ENCODE data around the gene AXL. TPM values are rescaled to one million over a fixed set of nuclear protein-coding genes. Genes with fewer than 3 reads are reported as not detected.

Gene AXL
- total and polyA plus RNA-seq, 2 of the 13 experiments (the other 11 are each of a cell fraction or from before 2014, with no cell fraction given): 0.71 to 5.9 TPM

- TF ChIP-seq GPBP1L1 (CRISPR knock-in tag; IDR thresholded peaks at IDR 0.05): no peak
- peak; percentile 97 for TF ChIP-seq ZBTB26 (CRISPR knock-in tag; IDR thresholded peaks at IDR 0.05; ENCODE audit: borderline replicate concordance)
- peak; percentile 53 for TF ChIP-seq ERF (CRISPR knock-in tag; IDR thresholded peaks at IDR 0.05)
- TF ChIP-seq SATB2 (CRISPR knock-in tag; IDR thresholded peaks at IDR 0.05): no peak
- no peak for TF ChIP-seq ZNF451 (CRISPR knock-in tag; IDR thresholded peaks at IDR 0.05)
- 0 out of 2 replicates have a peak, but pooled peaks have one; percentile 58 for TF ChIP-seq REXO4 (CRISPR knock-in tag; IDR thresholded peaks at IDR 0.05; ENCODE audit: borderline replicate concordance)
- no peak for TF ChIP-seq SIX1 (CRISPR knock-in tag; IDR thresholded peaks at IDR 0.05; ENCODE audit: borderline replicate concordance)
- TF ChIP-seq ZNF660 (CRISPR knock-in tag; IDR thresholded peaks at IDR 0.05; ENCODE audit: borderline replicate concordance, low read depth): no peak
- TF ChIP-seq, protein P1, sequence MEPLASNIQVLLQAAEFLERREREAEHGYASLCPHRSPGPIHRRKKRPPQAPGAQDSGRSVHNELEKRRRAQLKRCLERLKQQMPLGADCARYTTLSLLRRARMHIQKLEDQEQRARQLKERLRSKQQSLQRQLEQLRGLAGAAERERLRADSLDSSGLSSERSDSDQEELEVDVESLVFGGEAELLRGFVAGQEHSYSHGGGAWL (CRISPR knock-in tag; IDR thresholded peaks at IDR 0.05): peak; percentile 89
- peak; percentile 42; the same call in 1 of the 2 replicates for TF ChIP-seq FOXO1 (CRISPR knock-in tag; IDR thresholded peaks at IDR 0.05)
- TF ChIP-seq IRF2 (CRISPR knock-in tag; IDR thresholded peaks at IDR 0.05): peak; percentile 57; the same call in 1 of the 2 replicates
- TF ChIP-seq ZNF652 (CRISPR knock-in tag; IDR thresholded peaks at IDR 0.05; ENCODE audit: borderline replicate concordance, low read depth): no peak
- TF ChIP-seq ONECUT2 (CRISPR knock-in tag; IDR thresholded peaks at IDR 0.05): 0 out of 2 replicates have a peak, but pooled peaks have one; percentile 42
- 0 out of 2 replicates have a peak, but pooled peaks have one; percentile 44 for TF ChIP-seq ZNF557 (CRISPR knock-in tag; IDR thresholded peaks at IDR 0.05)
- TF ChIP-seq, protein P2, sequence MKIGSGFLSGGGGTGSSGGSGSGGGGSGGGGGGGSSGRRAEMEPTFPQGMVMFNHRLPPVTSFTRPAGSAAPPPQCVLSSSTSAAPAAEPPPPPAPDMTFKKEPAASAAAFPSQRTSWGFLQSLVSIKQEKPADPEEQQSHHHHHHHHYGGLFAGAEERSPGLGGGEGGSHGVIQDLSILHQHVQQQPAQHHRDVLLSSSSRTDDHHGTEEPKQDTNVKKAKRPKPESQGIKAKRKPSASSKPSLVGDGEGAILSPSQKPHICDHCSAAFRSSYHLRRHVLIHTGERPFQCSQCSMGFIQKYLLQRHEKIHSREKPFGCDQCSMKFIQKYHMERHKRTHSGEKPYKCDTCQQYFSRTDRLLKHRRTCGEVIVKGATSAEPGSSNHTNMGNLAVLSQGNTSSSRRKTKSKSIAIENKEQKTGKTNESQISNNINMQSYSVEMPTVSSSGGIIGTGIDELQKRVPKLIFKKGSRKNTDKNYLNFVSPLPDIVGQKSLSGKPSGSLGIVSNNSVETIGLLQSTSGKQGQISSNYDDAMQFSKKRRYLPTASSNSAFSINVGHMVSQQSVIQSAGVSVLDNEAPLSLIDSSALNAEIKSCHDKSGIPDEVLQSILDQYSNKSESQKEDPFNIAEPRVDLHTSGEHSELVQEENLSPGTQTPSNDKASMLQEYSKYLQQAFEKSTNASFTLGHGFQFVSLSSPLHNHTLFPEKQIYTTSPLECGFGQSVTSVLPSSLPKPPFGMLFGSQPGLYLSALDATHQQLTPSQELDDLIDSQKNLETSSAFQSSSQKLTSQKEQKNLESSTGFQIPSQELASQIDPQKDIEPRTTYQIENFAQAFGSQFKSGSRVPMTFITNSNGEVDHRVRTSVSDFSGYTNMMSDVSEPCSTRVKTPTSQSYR (CRISPR knock-in tag; IDR thresholded peaks at IDR 0.05; ENCODE audit: borderline replicate concordance): peak; percentile 88
- no peak for TF ChIP-seq MTF1 (CRISPR knock-in tag; IDR thresholded peaks at IDR 0.05)
- no peak for TF ChIP-seq ZBTB3 (CRISPR knock-in tag; IDR thresholded peaks at IDR 0.05; ENCODE audit: borderline replicate concordance, low read depth)
- TF ChIP-seq PBX2 (CRISPR knock-in tag; IDR thresholded peaks at IDR 0.05): no peak
- TF ChIP-seq HNF4A (CRISPR knock-in tag; IDR thresholded peaks at IDR 0.05): peak; percentile 83
- peak; percentile 49; the same call in 1 of the 2 replicates for TF ChIP-seq ZNF777 (CRISPR knock-in tag; IDR thresholded peaks at IDR 0.05)
- peak; percentile 62; the same call in 1 of the 2 replicates for TF ChIP-seq ZNF639 (CRISPR knock-in tag; conservative IDR thresholded peaks at IDR 0.05)
- TF ChIP-seq ZNF33B (CRISPR knock-in tag; IDR thresholded peaks at IDR 0.05): no peak
Observed at GRCh38 chr19:41226053-41226873, 7.2 kb downstream of the AXL start (continued).

Data from HepG2 (cell line).